Left lung (tissue), 10 donors: ENCODE data around the gene USP16. TPM values are rescaled to one million over a fixed set of nuclear protein-coding genes. Genes with fewer than 3 reads are reported as not detected.
"Not testable (repeated sequence)": the region's sequence is repeated elsewhere in the genome, so short reads cannot be mapped to it uniquely, and the experiment has no call there.

Experiments used
- ATAC-seq: fragments of 200-7000 bp; cut with Tn5 transposase; one replicate; pipeline ENCODE4 v1.9.1; 2020; ENCODE audit warnings: moderate library complexity
- DNase-seq, 4 donors: peaks; one replicate each; pipeline ENCODE4 v3.0.0-alpha.2; 2013 to 2020
- H3K27ac ChIP-seq, 2 donors: fragments of 200-600 bp; sonication (generic) in 1 of 2; one replicate each; pipeline versions ENCODE4 v1.5.0 to v1.8.0; 2020 to 2021
- H3K27me3 ChIP-seq, 2 donors: fragments of 200-600 bp; sonication (generic) in 1 of 2; one replicate each; pipeline versions ENCODE4 v1.5.0 to v1.8.0; 2020 to 2021
- H3K36me3 ChIP-seq, 2 donors: fragments of 200-600 bp; sonication (generic) in 1 of 2; one replicate each; pipeline versions ENCODE4 v1.5.0 to v1.8.0; 2020 to 2021
- H3K4me1 ChIP-seq, 2 donors: fragments of 200-600 bp; one replicate each; pipeline ENCODE4 v1.8.0; 2021
- H3K4me3 ChIP-seq, 2 donors: fragments of 200-600 bp; sonication (generic) in 1 of 2; one replicate each; pipeline versions ENCODE4 v1.5.0 to v1.8.0; 2020 to 2021; ENCODE audit warnings: mild to moderate bottlenecking in 1 of 2
- H3K9me3 ChIP-seq, 2 donors: fragments of 200-600 bp; sonication (generic) in 1 of 2; one replicate each; pipeline versions ENCODE4 v1.5.0 to v1.8.0; 2020 to 2021
- intact Hi-C, 2 donors: fragments of 100-400 bp; cut with DNase I; formaldehyde crosslinking; loops; one replicate each; pipeline versions ENCODE4 v1.11.2 to v1.14.2; 2022
- polyA plus RNA-seq, 6 donors: library from polyadenylated mRNA; unstranded; fragments of 120-200 nt; gene quantifications; one replicate each; pipeline ENCODE4 v1.2.1, GENCODE V29; 2013; ENCODE audit not compliant: insufficient read length in 6 of 6
- total RNA-seq, 2 donors: library from RNA; stranded (reverse); fragmentation: NEBNext Ultra II Directional; extraction: Animal tissue kit (Norgen Biotek cat#: 25700); gene quantifications; one replicate each; pipeline ENCODE4 v1.2.1, GENCODE V29; 2021
- TF ChIP-seq, protein P1 (sequence below), 2 donors: fragments of 200-600 bp; sonication (generic) in 1 of 2; IDR thresholded peaks; one replicate each; pipeline versions ENCODE4 v1.5.0 to v1.8.0; 2021; ENCODE audit warnings: antibody characterized with exemption in 2 of 2
- donor health status: DM: no; HTN: yes; CAD: no.
- donor health status: DM: no; HTN: no; CAD: no.

USP16 gene
- total and polyA plus RNA-seq, 8 donors, result 28.0 to 60.6 (median 57.4) TPM

- Histone ChIP-seq H3K27ac (no peak overlapping the region), H3K36me3 (peaks cover 0 to 46% of the 10 kb centered on the region in 2 donors), H3K4me1 (peaks cover under 1 to 17% of the 10 kb centered on the region in 2 donors), H3K9me3 (no peaks in the 10 kb centered on the region), H3K27me3 (no peaks in the 10 kb centered on the region), H3K4me3 (no peak overlapping the region)
- ATAC-seq (no peak), DNase-seq (no peak)
- TF ChIP-seq, protein P1, sequence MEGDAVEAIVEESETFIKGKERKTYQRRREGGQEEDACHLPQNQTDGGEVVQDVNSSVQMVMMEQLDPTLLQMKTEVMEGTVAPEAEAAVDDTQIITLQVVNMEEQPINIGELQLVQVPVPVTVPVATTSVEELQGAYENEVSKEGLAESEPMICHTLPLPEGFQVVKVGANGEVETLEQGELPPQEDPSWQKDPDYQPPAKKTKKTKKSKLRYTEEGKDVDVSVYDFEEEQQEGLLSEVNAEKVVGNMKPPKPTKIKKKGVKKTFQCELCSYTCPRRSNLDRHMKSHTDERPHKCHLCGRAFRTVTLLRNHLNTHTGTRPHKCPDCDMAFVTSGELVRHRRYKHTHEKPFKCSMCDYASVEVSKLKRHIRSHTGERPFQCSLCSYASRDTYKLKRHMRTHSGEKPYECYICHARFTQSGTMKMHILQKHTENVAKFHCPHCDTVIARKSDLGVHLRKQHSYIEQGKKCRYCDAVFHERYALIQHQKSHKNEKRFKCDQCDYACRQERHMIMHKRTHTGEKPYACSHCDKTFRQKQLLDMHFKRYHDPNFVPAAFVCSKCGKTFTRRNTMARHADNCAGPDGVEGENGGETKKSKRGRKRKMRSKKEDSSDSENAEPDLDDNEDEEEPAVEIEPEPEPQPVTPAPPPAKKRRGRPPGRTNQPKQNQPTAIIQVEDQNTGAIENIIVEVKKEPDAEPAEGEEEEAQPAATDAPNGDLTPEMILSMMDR (IDR thresholded peaks at IDR 0.05), result no peak
- intact Hi-C loops, result no loop called here
These were observed 37.8 kb upstream of the USP16 start for GRCh38 chr21:28986677-28987076.

GRCh38 chr21:28988146-28988545, 36.3 kb upstream of the USP16 start:
- H3K27ac ChIP-seq, intact Hi-C loops, H3K4me3 ChIP-seq, DNase-seq, ATAC-seq, H3K27me3 ChIP-seq, H3K9me3 ChIP-seq: not testable (repeated sequence)
- Histone ChIP-seq H3K4me1 (peaks cover 5 to 21% of the 10 kb centered on the region in 2 donors), H3K36me3 (peaks cover 0 to 32% of the 10 kb centered on the region in 2 donors)

GRCh38 chr21:28991861-28992525, 32.5 kb upstream of the USP16 start:
- H3K4me3 ChIP-seq, result peak overlapping the region; percentile 57 to 58
- no peaks in the 10 kb centered on the region for H3K36me3 ChIP-seq
- no peak for DNase-seq
- intact Hi-C loops, result no loop called here
- peaks cover 5 to 21% of the 10 kb centered on the region in 2 donors for H3K4me1 ChIP-seq
- no peaks in the 10 kb centered on the region for H3K9me3 ChIP-seq
- TF ChIP-seq, protein P1 (IDR thresholded peaks at IDR 0.05), result no peak
- ATAC-seq, result peak; percentile 14
- peak overlapping the region; percentile 80 to 88 for H3K27ac ChIP-seq
- no peaks in the 10 kb centered on the region for H3K27me3 ChIP-seq

DNA sequence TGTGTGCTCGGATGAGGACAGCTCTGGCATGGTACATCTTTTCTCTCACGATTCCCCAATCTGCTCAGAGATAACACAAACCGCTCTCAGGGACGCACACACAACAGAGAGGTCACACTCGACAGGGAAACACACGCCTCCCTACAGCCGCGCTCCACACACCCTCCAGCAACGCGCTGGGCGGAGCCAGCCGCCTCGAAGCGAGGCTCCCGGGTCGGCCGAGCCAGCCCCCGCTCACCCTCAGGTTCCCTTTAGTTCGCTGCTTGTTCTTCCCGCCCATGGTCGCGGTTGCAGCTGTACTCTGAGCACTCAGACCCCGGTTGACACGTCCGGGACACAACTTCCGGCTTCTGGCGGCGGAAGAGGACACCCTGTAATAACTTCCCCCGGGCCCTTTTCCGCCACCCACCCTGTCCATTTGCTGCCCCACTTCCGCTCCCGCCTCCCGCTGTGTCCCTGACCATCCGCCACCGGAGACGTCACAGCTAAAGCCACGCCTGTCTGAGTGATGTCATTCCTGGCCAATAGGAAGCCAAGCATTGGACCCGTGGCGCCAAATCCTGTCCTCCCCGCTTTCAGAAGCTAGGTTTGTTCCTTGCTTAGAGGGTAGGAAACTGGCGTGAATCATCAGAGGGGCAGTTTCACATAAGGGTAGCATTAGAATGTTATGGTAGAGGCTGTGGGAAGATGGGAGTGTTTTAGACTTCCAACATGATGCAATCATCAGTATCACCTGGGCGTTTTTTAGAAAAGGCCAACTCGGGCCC, 31.8 kb upstream of the USP16 start, which contains the start of gene LTN1:
TSS of gene LTN1 (minus strand) at position 352 of the 767 bp plus-strand sequence. CDS start at position 280, 72 bp downstream.
- intact Hi-C loops, result no loop called here
- Histone ChIP-seq H3K27me3 (no peaks in the 10 kb centered on the region), H3K4me3 (peak within 1 kb of the TSS; percentile 57 to 58), H3K36me3 (no peaks in the 10 kb centered on the region), H3K9me3 (no peaks in the 10 kb centered on the region), H3K4me1 (peaks cover 5 to 21% of the 10 kb centered on the region in 2 donors), H3K27ac (peak within 1 kb of the TSS; percentile 83 to 88)
- peak; percentile 96 to 99 (median 99) for DNase-seq
- TF ChIP-seq, protein P1 (IDR thresholded peaks at IDR 0.05), result peak in 1 of 2 donors; percentile 10
- ATAC-seq, result peak; percentile 100

- DNase-seq, result no peak
- intact Hi-C loops, result no loop called here
- TF ChIP-seq, protein P1 (IDR thresholded peaks at IDR 0.05), result no peak
These were observed 31.2 kb upstream of the USP16 start for GRCh38 chr21:28993293-28993629.

More at GRCh38 chr21:28993293-28993629, 31.2 kb upstream of the USP16 start:
- no peak for ATAC-seq
- peak overlapping the region; percentile 83 to 88 for H3K27ac ChIP-seq
- peak overlapping the region; percentile 57 to 58 for H3K4me3 ChIP-seq
- no peaks in the 10 kb centered on the region for H3K27me3 ChIP-seq
- no peaks in the 10 kb centered on the region for H3K9me3 ChIP-seq
- peaks cover 5 to 21% of the 10 kb centered on the region in 2 donors for H3K4me1 ChIP-seq
- H3K36me3 ChIP-seq, result no peaks in the 10 kb centered on the region
